ENCODE measurements around the gene BNC1.

Gene BNC1

GRCh38 chr15:83284559-83285283, at the start of gene BNC1:
BNC1 (minus strand) TSS chr15:83284664; CDS start chr15:83284628, 36 bp downstream.
- no peak for DNase-seq (ENCODE audit: low read depth in 1 of 2, low spot score in 1 of 2)

GRCh38 chr15:83327041-83327440, 42.6 kb upstream of the BNC1 start:
- no peak for DNase-seq (ENCODE audit: low read depth in 1 of 2, low spot score in 1 of 2)

GRCh38 chr15:83324799-83325198, 40.3 kb upstream of the BNC1 start:
- no peak for DNase-seq (ENCODE audit: low read depth in 1 of 2, low spot score in 1 of 2)

GRCh38 chr15:83323296-83323711, 38.8 kb upstream of the BNC1 start:
- no peak for DNase-seq (ENCODE audit: low read depth in 1 of 2, low spot score in 1 of 2)

- no peak for DNase-seq (ENCODE audit: low read depth in 1 of 2, low spot score in 1 of 2)
Observed at GRCh38 chr15:83322691-83323090, 38.2 kb upstream of the BNC1 start.

- DNase-seq (ENCODE audit: low read depth in 1 of 2, low spot score in 1 of 2): no peak
Observed at GRCh38 chr15:83322061-83322460, 37.6 kb upstream of the BNC1 start.

- DNase-seq (ENCODE audit: low read depth in 1 of 2, low spot score in 1 of 2): no peak
Observed at GRCh38 chr15:83320844-83321243, 36.4 kb upstream of the BNC1 start.

GRCh38 chr15:83320404-83320803, 35.9 kb upstream of the BNC1 start:
- no peak for DNase-seq (ENCODE audit: low read depth in 1 of 2, low spot score in 1 of 2)

- DNase-seq (ENCODE audit: low read depth in 1 of 2, low spot score in 1 of 2): no peak
Observed at GRCh38 chr15:83319771-83320170, 35.3 kb upstream of the BNC1 start.

- DNase-seq (ENCODE audit: low read depth in 1 of 2, low spot score in 1 of 2): no peak
Observed at GRCh38 chr15:83318861-83319415, 34.5 kb upstream of the BNC1 start.

- DNase-seq (ENCODE audit: low read depth in 1 of 2, low spot score in 1 of 2): no peak
Observed at GRCh38 chr15:83318036-83318435, 33.6 kb upstream of the BNC1 start.

- no peak for DNase-seq (ENCODE audit: low read depth in 1 of 2, low spot score in 1 of 2)
Observed at GRCh38 chr15:83312071-83312470, 27.6 kb upstream of the BNC1 start.

- DNase-seq (ENCODE audit: low read depth in 1 of 2, low spot score in 1 of 2): no peak
Observed at GRCh38 chr15:83310521-83311456, 26.3 kb upstream of the BNC1 start.

GRCh38 chr15:83308671-83309070, 24.2 kb upstream of the BNC1 start:
- DNase-seq (ENCODE audit: low read depth in 1 of 2, low spot score in 1 of 2): no peak

- no peak for DNase-seq (ENCODE audit: low read depth in 1 of 2, low spot score in 1 of 2)
Observed at GRCh38 chr15:83306561-83306960, 22.1 kb upstream of the BNC1 start.

GRCh38 chr15:83305704-83306291, 21.3 kb upstream of the BNC1 start:
- DNase-seq (ENCODE audit: low read depth in 1 of 2, low spot score in 1 of 2): no peak

- DNase-seq (ENCODE audit: low read depth in 1 of 2, low spot score in 1 of 2): no peak
Observed at GRCh38 chr15:83304861-83305703, 20.6 kb upstream of the BNC1 start.

- DNase-seq (ENCODE audit: low read depth in 1 of 2, low spot score in 1 of 2): no peak
Observed at GRCh38 chr15:83303535-83303934, 19.1 kb upstream of the BNC1 start.

- DNase-seq (ENCODE audit: low read depth in 1 of 2, low spot score in 1 of 2): no peak
Observed at GRCh38 chr15:83300826-83301225, 16.4 kb upstream of the BNC1 start.

GRCh38 chr15:83299462-83299861, 15.0 kb upstream of the BNC1 start:
- DNase-seq (ENCODE audit: low read depth in 1 of 2, low spot score in 1 of 2): no peak

- DNase-seq (ENCODE audit: low read depth in 1 of 2, low spot score in 1 of 2): no peak
Observed at GRCh38 chr15:83295417-83295816, 11.0 kb upstream of the BNC1 start.

Data from activated CD4-positive, alpha-beta T cell treated with anti-CD3 and anti-CD28 coated beads, Interleukin-2, amount 50 U/mL, for 24 hours (primary cell).